ENCODE results near the gene PPP1R12C. TPM values are rescaled to one million over a fixed set of nuclear protein-coding genes. Genes with fewer than 3 reads are reported as not detected.
A peak's percentile ranks its signal among the peaks of the same experiment; 100 is the strongest.

The PPP1R12C gene
- total RNA-seq, 1 experiment from 2014 or later = 79.9 TPM

DNA sequence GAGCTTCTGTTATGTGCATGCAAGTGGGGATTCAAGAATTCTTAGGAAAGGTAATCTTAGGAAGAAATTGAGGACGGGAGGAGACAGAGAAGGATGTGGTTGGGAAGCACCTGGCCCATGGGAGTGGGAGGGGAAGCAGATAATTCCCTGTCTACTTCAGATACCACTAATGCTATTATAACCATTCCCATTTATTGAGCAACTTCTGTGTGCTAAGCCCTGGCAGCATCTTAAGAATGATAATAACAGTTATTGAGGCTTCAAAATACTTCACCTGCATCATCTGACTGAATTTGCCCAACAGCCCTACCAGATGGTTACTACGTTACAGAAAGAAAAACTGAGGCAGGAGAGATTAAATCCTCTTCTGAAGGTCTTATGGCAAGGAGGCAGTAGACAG lies 40.3 kb downstream of the PPP1R12C start:
- Histone ChIP-seq H2BK15ac (ENCODE audit: low read depth, low read length) (no peak overlapping the region), H2AK5ac (ENCODE audit: insufficient read length, low read length) (no peak overlapping the region), H4K5ac (ENCODE audit: insufficient read length, low read depth, low read length) (no peak overlapping the region), H3K27me3 (ENCODE audit: insufficient read depth, low read length) (peaks cover 10% of the 10 kb centered on the region; the same call in 1 of the 2 replicates), H3K4ac (ENCODE audit: low read depth, low read length) (no peak overlapping the region), H3K23ac (ENCODE audit: insufficient read length, low read depth, low read length) (no peak overlapping the region), H4K20me1 (ENCODE audit: control insufficient read depth, insufficient read depth, insufficient read length) (no peaks in the 10 kb centered on the region), H4K91ac (ENCODE audit: insufficient read length, low read depth, low read length) (no peak overlapping the region), H2BK20ac (ENCODE audit: low read depth, low read length, poor library complexity, severe bottlenecking) (no peak overlapping the region), H2BK120ac (ENCODE audit: low read depth, low read length, poor library complexity, severe bottlenecking) (no peak overlapping the region), H3K9me3 (ENCODE audit: control insufficient read depth, low read depth, low read length) (no peaks in the 10 kb centered on the region), H3K79me1 (ENCODE audit: insufficient read depth, low read depth, low read length, poor library complexity, severe bottlenecking) (no peaks in the 10 kb centered on the region), H2BK5ac (ENCODE audit: insufficient read length, low read length) (no peak overlapping the region), H3T11ph (ENCODE audit: low read length) (no peak overlapping the region), H3K9ac (ENCODE audit: extremely low read depth, insufficient read length, low read length) (no peak overlapping the region), H2AFZ (ENCODE audit: low read length) (no peak overlapping the region), H2BK12ac (ENCODE audit: insufficient read length, low read depth, low read length) (no peak overlapping the region), H3K79me2 (ENCODE audit: insufficient read depth, low read length) (no peaks in the 10 kb centered on the region), H3K14ac (ENCODE audit: insufficient read depth, low read length) (no peak overlapping the region), H3K27ac (ENCODE audit: insufficient read length, low read depth, low read length) (no peak overlapping the region), H3K56ac (ENCODE audit: insufficient read length, low read depth, low read length) (no peak overlapping the region), H3K23me2 (ENCODE audit: insufficient read length, low read depth, low read length, poor library complexity, severe bottlenecking) (peaks cover 17% of the 10 kb centered on the region), H4K8ac (replicated peaks; ENCODE audit: insufficient read length, low read depth, low read length) (no peak overlapping the region), H3K18ac (ENCODE audit: insufficient read length, low read depth, low read length) (no peak overlapping the region), H3K4me1 (ENCODE audit: insufficient read depth, low read length) (peaks cover 5% of the 10 kb centered on the region; the same call in 1 of the 2 replicates), H3K4me2 (ENCODE audit: insufficient read depth, insufficient read length, low read length) (no peak overlapping the region)
- TF ChIP-seq, protein P1, sequence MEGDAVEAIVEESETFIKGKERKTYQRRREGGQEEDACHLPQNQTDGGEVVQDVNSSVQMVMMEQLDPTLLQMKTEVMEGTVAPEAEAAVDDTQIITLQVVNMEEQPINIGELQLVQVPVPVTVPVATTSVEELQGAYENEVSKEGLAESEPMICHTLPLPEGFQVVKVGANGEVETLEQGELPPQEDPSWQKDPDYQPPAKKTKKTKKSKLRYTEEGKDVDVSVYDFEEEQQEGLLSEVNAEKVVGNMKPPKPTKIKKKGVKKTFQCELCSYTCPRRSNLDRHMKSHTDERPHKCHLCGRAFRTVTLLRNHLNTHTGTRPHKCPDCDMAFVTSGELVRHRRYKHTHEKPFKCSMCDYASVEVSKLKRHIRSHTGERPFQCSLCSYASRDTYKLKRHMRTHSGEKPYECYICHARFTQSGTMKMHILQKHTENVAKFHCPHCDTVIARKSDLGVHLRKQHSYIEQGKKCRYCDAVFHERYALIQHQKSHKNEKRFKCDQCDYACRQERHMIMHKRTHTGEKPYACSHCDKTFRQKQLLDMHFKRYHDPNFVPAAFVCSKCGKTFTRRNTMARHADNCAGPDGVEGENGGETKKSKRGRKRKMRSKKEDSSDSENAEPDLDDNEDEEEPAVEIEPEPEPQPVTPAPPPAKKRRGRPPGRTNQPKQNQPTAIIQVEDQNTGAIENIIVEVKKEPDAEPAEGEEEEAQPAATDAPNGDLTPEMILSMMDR (conservative IDR thresholded peaks at IDR 0.05) = no peak
- DNase-seq = no peak
- peaks cover 72% of the 10 kb centered on the region for H3K27me3 Mint-ChIP-seq (ENCODE audit: low read depth)
- H3K36me3 Mint-ChIP-seq (ENCODE audit: insufficient read depth in 1 of 3, low read depth in 3 of 3) = peaks cover 0 to 2% (median 0%) of the 10 kb centered on the region in 3 experiments; a peak in 2 of 7 replicates
- no peak overlapping the region for H3K27ac Mint-ChIP-seq
- H3K4me1 Mint-ChIP-seq = peaks cover 25 to 33% of the 10 kb centered on the region in 2 experiments
- no CpG with 5 or more reads among the region's 2 CpGs for WGBS (ENCODE audit: extremely low coverage, insufficient read length, low lambda C conversion rate)
- peak overlapping the region in 1 of 2 experiments; percentile 1; a peak in 1 of 5 replicates for H3K4me3 Mint-ChIP-seq
- H3K9me3 Mint-ChIP-seq = peaks cover 2 to 8% of the 10 kb centered on the region in 2 experiments; a peak in 3 of 5 replicates

All from H9 (cell line).